Kidney (tissue), 14 donors: ENCODE data around the gene HEY2. TPM values are rescaled to one million over a fixed set of nuclear protein-coding genes. Genes with fewer than 3 reads are reported as not detected.
A peak's percentile ranks its signal among the peaks of the same experiment; 100 is the strongest.

Experiments used
- DNase-seq, 5 donors: peaks; one replicate each; pipeline ENCODE4 v3.0.0-alpha.2; 2013 to 2020
- FAIRE-seq: peaks from 2 replicates; lab custom pipeline; 2012; peaks lifted over from hg19 to GRCh38; lab: Jason Lieb, UNC
- H3K27ac ChIP-seq, 2 donors: one replicate each; pipeline ENCODE4 v1.7.0; 2013; ENCODE audit warnings: low read depth in 2 of 2, low read length in 2 of 2, inconsistent platforms in 1 of 2
- H3K27me3 ChIP-seq: one replicate; pipeline ENCODE4 v1.7.1; 2013; ENCODE audit warnings: low read length, inconsistent platforms; ENCODE audit not compliant: control insufficient read depth, insufficient read depth
- H3K36me3 ChIP-seq, 3 donors: one replicate each; pipeline versions ENCODE4 v1.7.0 to v1.7.1; 2013; ENCODE audit warnings: low read length in 3 of 3, control low read depth in 1 of 3, inconsistent platforms in 1 of 3; ENCODE audit not compliant: insufficient read depth in 3 of 3, control insufficient read depth in 2 of 3
- H3K4me1 ChIP-seq, 3 donors: one replicate each; pipeline versions ENCODE4 v1.7.0 to v1.7.1; 2013; ENCODE audit warnings: low read length in 3 of 3, inconsistent platforms in 1 of 3, low read depth in 1 of 3; ENCODE audit not compliant: control insufficient read depth in 2 of 3, insufficient read depth in 2 of 3
- H3K4me3 ChIP-seq, 3 donors: one replicate each; pipeline versions ENCODE4 v1.7.0 to v1.8.1; 2013; ENCODE audit warnings: low read length in 3 of 3, control low read depth in 1 of 3, inconsistent platforms in 1 of 3
- H3K9ac ChIP-seq, 3 donors: one replicate each; pipeline versions ENCODE4 v1.7.0 to v1.7.1; 2013; ENCODE audit warnings: low read length in 3 of 3, control low read depth in 1 of 3, inconsistent platforms in 1 of 3
- H3K9me3 ChIP-seq, 3 donors: one replicate each; pipeline versions ENCODE4 v1.7.0 to v1.7.1; 2013; ENCODE audit warnings: low read length in 3 of 3, control low read depth in 1 of 3, inconsistent platforms in 1 of 3; ENCODE audit not compliant: control insufficient read depth in 2 of 3, insufficient read depth in 1 of 3
- CTCF ChIP-seq: IDR thresholded peaks from 3 replicates; pipeline ENCODE4 v1.5.1; 2012; ENCODE audit warnings: mild to moderate bottlenecking, moderate library complexity, borderline replicate concordance; ENCODE audit not compliant: insufficient read depth; ENCODE audit errors: extremely low read depth
- intact Hi-C: fragments of 100-400 bp; cut with DNase I; formaldehyde crosslinking; loops from one replicate; pipeline ENCODE4 v1.11.1; 2022
- polyA plus RNA-seq: library from polyadenylated mRNA; stranded (reverse); fragments of 350-450 nt; fragmentation: Illumina TruSeq; extraction: RNeasy Lipid Tissue Mini Kit (QIAGEN cat#74804); gene quantifications from one replicate; pipeline ENCODE4 v1.2.3, GENCODE V29; 2014; ENCODE audit warnings: low read depth, low replicate concordance; ENCODE audit not compliant: insufficient read depth
- total RNA-seq: library from RNA; stranded (reverse); fragmentation: NEBNext Ultra II Directional; extraction: Animal tissue kit (Norgen Biotek cat#: 25700); gene quantifications from one replicate; pipeline ENCODE4 v1.2.1, GENCODE V29; 2021
- donor health status: control.
- donor health status: control.
- donor health status: control.
- donor health status: control.
- donor health status: control.
- donor health status: DM: yes; HTN: yes; CAD: no.
- donor health status: Normal renal cell carcinoma (clear cell type).

Gene HEY2
- total and polyA plus RNA-seq, 2 donors from 2014 or later: 4.2 to 10.7 TPM

GRCh38 chr6:125759184-125759902 lies 9.9 kb downstream of the HEY2 start:
- intact Hi-C loops: no loop called here
- Histone ChIP-seq H3K27ac (no peak overlapping the region), H3K4me1 (no peaks in the 10 kb centered on the region), H3K36me3 (peaks cover 0 to 5% (median 0%) of the 10 kb centered on the region in 3 donors), H3K9me3 (no peaks in the 10 kb centered on the region), H3K4me3 (no peak overlapping the region), H3K27me3 (no peaks in the 10 kb centered on the region), H3K9ac (no peak overlapping the region)
- no peak for TF ChIP-seq CTCF
- FAIRE-seq (no peak), DNase-seq (peak in 2 of 5 donors; percentile 15 to 71)

- intact Hi-C loops: no loop called here
- Histone ChIP-seq H3K9ac (no peak overlapping the region), H3K36me3 (peaks cover 0 to 5% (median 0%) of the 10 kb centered on the region in 3 donors), H3K4me1 (no peaks in the 10 kb centered on the region), H3K4me3 (no peak overlapping the region), H3K9me3 (no peaks in the 10 kb centered on the region), H3K27ac (no peak overlapping the region), H3K27me3 (no peaks in the 10 kb centered on the region)
- DNase-seq: no peak
- TF ChIP-seq CTCF: no peak
- no peak for FAIRE-seq
Observed at GRCh38 chr6:125759959-125760457, 10.6 kb downstream of the HEY2 start.

- no peaks in the 10 kb centered on the region for H3K36me3 ChIP-seq
- intact Hi-C loops: no loop called here
- no peak overlapping the region for H3K9ac ChIP-seq
- FAIRE-seq (no peak), DNase-seq (no peak)
- TF ChIP-seq CTCF: no peak
- no peaks in the 10 kb centered on the region for H3K27me3 ChIP-seq
- no peaks in the 10 kb centered on the region for H3K9me3 ChIP-seq
- H3K4me1 ChIP-seq: no peaks in the 10 kb centered on the region
- no peak overlapping the region for H3K4me3 ChIP-seq
- no peak overlapping the region for H3K27ac ChIP-seq
Observed at GRCh38 chr6:125764121-125764671, 14.8 kb downstream of the HEY2 start.
